Measurements from ENCODE around the gene CYP2F1.

CYP2F1 gene

GRCh38 chr19:41114132-41114531, at the start of gene CYP2F1:
Gene CYP2F1, plus strand, starts transcription at chr19:41114432. Its CDS starts 1,757 bp downstream, at chr19:41116189.
- TF ChIP-seq EP300 (IDR thresholded peaks at IDR 0.05; ENCODE audit: borderline replicate concordance) = no peak
- TF ChIP-seq FOXM1 (IDR thresholded peaks at IDR 0.05; ENCODE audit: borderline replicate concordance, low read depth) = no peak
- no peak for TF ChIP-seq CEBPB (IDR thresholded peaks at IDR 0.05)
- TF ChIP-seq TAF1 (IDR thresholded peaks at IDR 0.05; ENCODE audit: low read depth) = no peak
- no peak for TF ChIP-seq MAX (IDR thresholded peaks at IDR 0.05)
- TF ChIP-seq NFIC (IDR thresholded peaks at IDR 0.05) = no peak
- no peak for TF ChIP-seq RAD21 (IDR thresholded peaks at IDR 0.05; ENCODE audit: low read depth)
- no peak for TF ChIP-seq CREB1 (IDR thresholded peaks at IDR 0.05; ENCODE audit: low read depth)
- TF ChIP-seq USF1 (IDR thresholded peaks at IDR 0.05) = no peak
- no peak for TF ChIP-seq YY1 (IDR thresholded peaks at IDR 0.05; ENCODE audit: low read depth)
- no peak for TF ChIP-seq TEAD4 (IDR thresholded peaks at IDR 0.05)
- no peak for TF ChIP-seq TCF12 (IDR thresholded peaks at IDR 0.05; ENCODE audit: low read depth)
- no peak for TF ChIP-seq EGR1 (IDR thresholded peaks at IDR 0.05)
- no peak for TF ChIP-seq ZBTB7A (IDR thresholded peaks at IDR 0.05; ENCODE audit: low read depth)
- TF ChIP-seq REST (IDR thresholded peaks at IDR 0.05; ENCODE audit: low read depth) = no peak

DNA sequence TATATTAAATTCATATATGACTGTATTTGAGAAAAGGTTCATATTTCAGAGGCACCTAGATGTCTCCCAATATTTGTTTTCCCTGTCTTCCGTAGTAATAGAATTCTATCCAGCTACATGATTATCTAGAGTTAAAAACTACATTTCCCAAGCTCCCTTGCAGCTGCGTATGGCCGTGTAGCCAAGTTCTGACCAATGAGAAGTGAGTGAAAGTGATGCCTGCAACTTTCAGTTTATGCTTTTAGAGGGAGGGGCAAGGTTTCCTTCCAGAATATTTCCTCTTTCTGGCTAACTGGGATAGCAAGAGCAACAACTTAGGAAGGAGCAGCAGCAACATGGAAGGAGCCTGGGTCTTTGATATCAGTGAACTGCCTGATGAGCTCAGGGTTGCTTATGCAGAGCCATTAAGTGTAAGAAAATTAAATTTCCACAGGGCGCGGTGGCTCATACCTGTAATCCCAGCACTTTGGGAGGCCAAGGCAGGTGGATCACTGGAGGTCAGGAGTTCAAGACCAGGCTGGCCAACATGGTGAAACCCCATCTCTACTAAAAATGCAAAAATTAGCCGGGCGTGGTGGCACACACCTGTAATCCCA, 49.2 kb upstream of the CYP2F1 start:
- TF ChIP-seq CREB1 (IDR thresholded peaks at IDR 0.05; ENCODE audit: low read depth) = peak; percentile 56
- TF ChIP-seq FOXM1 (IDR thresholded peaks at IDR 0.05; ENCODE audit: borderline replicate concordance, low read depth) = no peak

GRCh38 chr19:41076286-41076685, 37.9 kb upstream of the CYP2F1 start:
- TF ChIP-seq REST (IDR thresholded peaks at IDR 0.05; ENCODE audit: low read depth) = no peak
- no peak for TF ChIP-seq ZBTB7A (IDR thresholded peaks at IDR 0.05; ENCODE audit: low read depth)
- TF ChIP-seq CEBPB (IDR thresholded peaks at IDR 0.05) = no peak
- no peak for TF ChIP-seq YY1 (IDR thresholded peaks at IDR 0.05; ENCODE audit: low read depth)
- no peak for TF ChIP-seq USF1 (IDR thresholded peaks at IDR 0.05)
- TF ChIP-seq CREB1 (IDR thresholded peaks at IDR 0.05; ENCODE audit: low read depth) = no peak
- no peak for TF ChIP-seq NFIC (IDR thresholded peaks at IDR 0.05)
- no peak for TF ChIP-seq EGR1 (IDR thresholded peaks at IDR 0.05)
- TF ChIP-seq TAF1 (IDR thresholded peaks at IDR 0.05; ENCODE audit: low read depth) = no peak
- TF ChIP-seq TCF12 (IDR thresholded peaks at IDR 0.05; ENCODE audit: low read depth) = no peak
- TF ChIP-seq TEAD4 (IDR thresholded peaks at IDR 0.05) = no peak
- no peak for TF ChIP-seq FOXM1 (IDR thresholded peaks at IDR 0.05; ENCODE audit: borderline replicate concordance, low read depth)
- TF ChIP-seq EP300 (IDR thresholded peaks at IDR 0.05; ENCODE audit: borderline replicate concordance) = no peak
- TF ChIP-seq RAD21 (IDR thresholded peaks at IDR 0.05; ENCODE audit: low read depth) = no peak
- TF ChIP-seq MAX (IDR thresholded peaks at IDR 0.05) = no peak

DNA sequence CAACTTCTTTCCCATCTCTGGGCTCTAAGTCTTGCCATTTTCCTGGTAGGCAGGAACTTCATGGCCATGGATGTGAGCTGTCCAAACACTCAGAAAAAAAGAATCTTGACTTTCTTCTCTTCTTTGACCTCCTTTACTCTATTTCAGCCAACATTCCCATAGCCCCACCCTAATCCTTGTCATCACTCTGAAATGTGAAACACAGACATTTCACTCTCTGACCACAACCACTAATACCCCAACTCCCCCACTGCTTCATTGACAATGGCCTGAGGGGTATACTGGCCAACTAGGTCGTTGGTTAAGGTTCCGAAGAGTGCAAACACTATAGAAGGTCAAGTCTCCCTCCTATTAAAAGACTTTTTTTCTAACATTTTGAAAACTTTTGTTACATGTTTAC, 30.7 kb upstream of the CYP2F1 start:
- TF ChIP-seq FOXM1 (IDR thresholded peaks at IDR 0.05; ENCODE audit: borderline replicate concordance, low read depth) = no peak
- no peak for TF ChIP-seq TEAD4 (IDR thresholded peaks at IDR 0.05)
- TF ChIP-seq TAF1 (IDR thresholded peaks at IDR 0.05; ENCODE audit: low read depth) = no peak
- no peak for TF ChIP-seq RAD21 (IDR thresholded peaks at IDR 0.05; ENCODE audit: low read depth)
- TF ChIP-seq EP300 (IDR thresholded peaks at IDR 0.05; ENCODE audit: borderline replicate concordance) = no peak

DNA sequence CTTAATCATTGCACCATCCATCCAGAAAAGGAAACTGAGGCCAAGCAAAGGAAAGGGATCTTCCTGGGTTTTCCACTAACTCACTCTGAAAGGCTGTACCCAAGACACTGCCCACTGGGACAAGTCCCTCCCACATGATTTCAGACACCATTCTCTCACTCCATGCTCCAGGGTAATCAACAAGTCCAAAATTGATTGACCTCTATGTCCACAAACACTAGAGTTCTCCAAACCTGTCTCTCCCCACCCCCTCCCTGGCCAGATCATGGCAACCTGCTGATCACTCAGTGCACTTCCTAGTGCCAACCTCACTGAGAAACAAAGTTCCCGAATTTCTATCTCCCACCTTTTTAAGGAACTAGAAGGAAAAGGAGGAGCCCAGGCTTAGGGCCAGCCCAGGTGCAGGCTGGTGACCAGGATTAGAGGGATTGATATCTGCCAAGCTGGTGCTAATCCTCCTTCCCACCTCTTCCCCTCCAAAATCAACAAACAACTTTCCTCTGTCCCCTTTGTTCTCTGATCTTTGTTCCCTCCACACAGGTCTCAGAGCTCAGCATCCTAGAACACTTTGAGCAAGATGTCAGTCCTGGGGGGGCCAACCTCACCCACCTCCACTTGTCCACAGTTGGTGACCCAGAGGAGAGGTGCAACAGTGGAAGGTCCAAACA, 28.4 kb upstream of the CYP2F1 start:
- TF ChIP-seq TEAD4 (IDR thresholded peaks at IDR 0.05) (no peak), NFIC (IDR thresholded peaks at IDR 0.05) (no peak), FOXM1 (IDR thresholded peaks at IDR 0.05; ENCODE audit: borderline replicate concordance, low read depth) (no peak), YY1 (IDR thresholded peaks at IDR 0.05; ENCODE audit: low read depth) (no peak), TAF1 (IDR thresholded peaks at IDR 0.05; ENCODE audit: low read depth) (no peak), MAX (IDR thresholded peaks at IDR 0.05) (no peak), ZBTB7A (IDR thresholded peaks at IDR 0.05; ENCODE audit: low read depth) (no peak), CREB1 (IDR thresholded peaks at IDR 0.05; ENCODE audit: low read depth) (no peak), RAD21 (IDR thresholded peaks at IDR 0.05; ENCODE audit: low read depth) (no peak), EP300 (IDR thresholded peaks at IDR 0.05; ENCODE audit: borderline replicate concordance) (no peak), REST (IDR thresholded peaks at IDR 0.05; ENCODE audit: low read depth) (no peak), TCF12 (IDR thresholded peaks at IDR 0.05; ENCODE audit: low read depth) (no peak), CEBPB (IDR thresholded peaks at IDR 0.05) (no peak)
